ENCODE data around the gene TPP1.

TPP1 gene

DNA sequence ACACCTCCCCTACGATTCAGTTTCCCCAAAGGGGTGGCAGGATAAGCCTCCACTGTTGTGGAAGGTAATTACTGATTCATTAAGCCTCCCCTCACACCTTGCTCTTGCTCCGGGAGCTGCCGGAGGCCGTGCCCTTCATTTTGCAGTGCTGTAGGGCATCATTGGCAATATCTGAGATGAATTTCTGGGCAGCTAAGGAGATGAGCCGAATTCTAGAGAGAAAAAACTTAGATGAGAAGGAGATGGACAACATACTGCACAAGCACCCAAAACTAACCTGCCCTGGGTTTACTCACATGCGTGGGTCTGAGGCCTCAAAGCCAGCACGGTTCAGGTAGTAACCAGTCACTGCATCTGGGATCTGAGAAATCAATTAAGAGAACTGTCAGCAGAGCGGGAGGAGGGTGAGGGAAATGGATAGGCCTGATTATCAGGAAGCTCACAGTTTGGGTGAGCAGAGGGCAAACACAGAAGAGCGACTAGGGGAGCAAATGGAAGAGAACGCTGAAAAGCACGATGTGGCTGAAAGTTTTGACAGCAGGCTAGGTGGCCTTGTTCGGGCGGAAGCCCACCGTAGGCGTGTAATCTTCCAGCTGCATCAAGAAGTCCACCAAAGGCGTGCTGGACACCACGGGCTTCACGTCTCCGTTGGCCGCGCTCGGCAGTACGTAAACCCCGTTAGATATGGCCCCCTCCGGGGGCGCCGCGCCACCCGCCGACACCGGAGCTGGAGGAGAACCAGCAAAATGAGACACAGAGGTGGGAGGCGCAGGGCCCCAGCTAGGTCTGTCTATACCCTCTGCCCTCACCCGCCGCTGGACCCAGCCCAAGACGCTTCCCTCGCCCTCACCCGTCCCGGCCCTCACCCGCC is 7.9 kb downstream of the TPP1 start:
- DNase-seq, result no peak

DNA sequence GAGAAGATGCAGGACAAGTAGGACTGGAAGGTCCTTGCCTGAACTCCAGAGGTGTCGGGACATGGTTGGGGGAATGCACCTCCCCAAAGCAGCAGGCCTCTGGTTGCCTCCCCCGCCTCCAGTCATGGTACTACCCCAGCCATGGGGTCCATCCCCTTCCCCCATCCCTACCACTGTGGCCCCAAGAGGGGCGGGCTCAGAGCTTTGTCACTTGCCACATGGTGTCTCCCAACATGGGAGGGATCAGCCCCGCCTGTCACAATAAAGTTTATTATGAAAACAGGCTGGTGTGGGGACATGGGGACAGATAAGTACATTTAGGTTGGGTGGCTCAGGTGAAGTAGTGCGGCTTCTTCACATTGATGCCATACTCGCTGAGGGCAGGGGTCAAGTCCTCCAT is 8.6 kb downstream of the TPP1 start:
- no peak for DNase-seq

GRCh38 chr11:6609502-6610015 is 9.7 kb downstream of the TPP1 start:
- DNase-seq, result no peak

DNA sequence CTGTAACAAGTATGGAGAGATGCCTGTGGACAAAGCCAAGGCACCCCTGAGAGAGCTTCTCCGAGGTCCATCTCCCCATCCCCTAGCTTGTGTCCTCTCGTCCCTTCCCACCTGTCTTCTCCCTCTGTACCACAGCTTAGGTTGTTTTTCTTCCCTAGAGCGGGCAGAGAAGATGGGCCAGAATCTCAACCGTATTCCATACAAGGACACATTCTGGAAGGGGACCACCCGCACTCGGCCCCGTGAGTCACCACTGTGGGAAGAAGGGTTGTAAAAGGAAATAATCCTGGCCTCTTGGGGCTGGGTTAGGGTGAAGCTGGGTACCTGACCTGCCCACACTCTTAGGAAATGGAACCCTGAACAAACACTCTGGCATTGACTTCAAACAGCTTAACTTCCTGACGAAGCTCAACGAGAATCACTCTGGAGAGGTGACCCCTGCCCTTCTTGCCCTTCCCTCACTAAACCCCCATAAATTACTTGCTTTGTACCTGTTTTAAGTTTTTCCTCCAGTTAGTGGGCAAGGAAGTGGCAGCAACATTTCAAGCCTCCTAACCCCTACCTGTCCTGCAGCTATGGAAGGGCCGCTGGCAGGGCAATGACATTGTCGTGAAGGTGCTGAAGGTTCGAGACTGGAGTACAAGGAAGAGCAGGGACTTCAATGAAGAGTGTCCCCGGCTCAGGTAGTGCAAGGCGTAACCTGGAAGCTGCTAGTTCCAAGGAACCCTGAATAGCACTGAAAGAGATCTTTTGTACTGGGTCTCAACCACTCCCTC is 10.3 kb downstream of the TPP1 start:
- DNase-seq, result no peak

DNA sequence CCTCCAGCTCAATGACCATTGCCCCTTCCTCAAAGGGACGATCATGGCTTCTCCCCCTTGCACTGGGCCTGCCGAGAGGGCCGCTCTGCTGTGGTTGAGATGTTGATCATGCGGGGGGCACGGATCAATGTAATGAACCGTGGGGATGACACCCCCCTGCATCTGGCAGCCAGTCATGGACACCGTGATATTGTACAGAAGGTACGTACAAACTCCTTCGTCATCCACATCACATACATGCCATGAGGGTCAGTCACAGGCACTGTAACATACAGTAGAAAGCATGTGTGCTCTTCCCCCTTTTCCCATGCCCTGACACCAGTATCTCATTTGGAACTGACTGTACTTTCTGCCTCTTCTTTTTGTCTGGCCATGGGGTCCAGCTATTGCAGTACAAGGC is 11.2 kb downstream of the TPP1 start:
- DNase-seq, result no peak

DNA sequence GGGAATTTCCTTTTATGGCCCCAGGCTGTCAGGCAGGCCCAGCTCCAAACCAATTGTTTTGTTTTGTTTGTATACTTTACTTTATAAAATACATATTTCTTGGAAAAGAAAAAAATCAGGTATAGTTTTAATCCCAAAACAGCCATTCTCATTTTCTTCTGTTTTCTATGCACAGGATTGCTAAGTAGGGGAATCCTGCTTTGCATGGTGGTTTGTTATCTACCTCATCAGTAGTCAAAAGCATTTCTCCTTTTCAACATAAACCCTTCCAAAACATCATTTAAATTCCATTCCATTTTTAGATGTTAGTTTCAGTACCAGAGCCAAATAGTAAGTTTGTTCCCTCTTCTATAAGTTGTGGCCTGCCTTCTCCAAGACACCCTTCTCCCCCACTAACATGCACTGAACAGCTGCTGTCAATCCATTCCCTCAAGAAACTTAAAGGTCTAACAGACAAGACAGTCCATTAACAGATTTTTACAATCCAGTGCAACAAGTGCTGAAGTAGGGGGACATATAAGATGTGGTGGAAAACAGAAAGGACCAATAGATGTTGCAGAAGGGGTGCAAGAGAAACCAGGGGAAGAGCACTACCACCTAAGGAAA is 11.9 kb downstream of the TPP1 start:
- no peak for DNase-seq

GRCh38 chr11:6606471-6607189 is 12.6 kb downstream of the TPP1 start:
- DNase-seq, result peak in 1 of 2 experiments; percentile 46

GRCh38 chr11:6604790-6605189 is 14.4 kb downstream of the TPP1 start:
- DNase-seq, result no peak

- DNase-seq, result no peak
Observed at GRCh38 chr11:6604081-6604626, 15.1 kb downstream of the TPP1 start.

- peak; percentile 67 to 88 for DNase-seq
Observed at GRCh38 chr11:6603287-6604080, 15.7 kb downstream of the TPP1 start, which contains the start of the genes ILK and RRP8. Gene ILK (plus strand): TSS chr11:6603774. CDS start chr11:6604272, 498 bp downstream. Gene RRP8 (minus strand): TSS chr11:6603616. CDS start chr11:6603502, 114 bp downstream.

DNA sequence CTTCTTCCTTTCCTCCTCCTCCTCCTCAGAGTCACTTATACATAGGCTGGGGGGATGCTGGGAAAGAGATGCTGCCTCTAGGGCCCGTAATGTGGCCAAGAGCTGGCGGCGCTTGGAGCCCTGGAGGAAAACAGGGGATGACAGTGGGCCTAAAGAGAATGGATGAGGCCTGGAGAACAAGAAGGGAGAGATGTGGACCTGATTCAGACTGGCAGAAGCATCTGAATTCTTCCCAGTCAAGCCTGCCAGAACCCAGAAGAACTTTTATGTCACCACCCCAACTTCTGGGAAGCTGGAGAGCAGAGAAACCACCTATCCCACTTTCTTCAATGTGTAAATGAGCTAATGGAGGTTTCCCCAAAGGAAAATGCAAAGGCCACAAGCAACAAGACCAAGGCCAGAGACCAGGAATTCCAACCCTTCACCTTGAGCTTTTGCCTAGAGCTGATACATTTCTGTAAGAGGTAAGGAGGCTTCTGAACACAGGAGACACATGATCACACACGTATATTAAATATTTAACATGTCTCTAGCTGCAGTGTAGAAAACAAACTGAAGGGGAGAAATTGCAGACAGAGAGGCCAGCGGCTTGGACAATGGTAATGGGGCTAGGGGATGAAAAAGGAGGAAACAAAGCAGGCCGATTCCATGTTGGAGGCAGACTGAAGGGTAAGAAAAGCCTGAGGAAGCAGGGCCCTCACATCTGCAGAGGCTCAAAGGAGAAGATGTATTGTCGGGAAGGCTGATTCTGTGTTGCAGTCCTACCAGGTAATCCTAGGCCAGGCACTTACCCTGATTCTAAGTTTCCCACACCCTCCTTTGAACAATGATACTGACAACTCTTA is 16.9 kb downstream of the TPP1 start:
- no peak for DNase-seq

GRCh38 chr11:6601041-6601461 is 18.2 kb downstream of the TPP1 start:
- DNase-seq, result no peak

- DNase-seq, result no peak
Observed at GRCh38 chr11:6599881-6600390, 19.3 kb downstream of the TPP1 start.

DNA sequence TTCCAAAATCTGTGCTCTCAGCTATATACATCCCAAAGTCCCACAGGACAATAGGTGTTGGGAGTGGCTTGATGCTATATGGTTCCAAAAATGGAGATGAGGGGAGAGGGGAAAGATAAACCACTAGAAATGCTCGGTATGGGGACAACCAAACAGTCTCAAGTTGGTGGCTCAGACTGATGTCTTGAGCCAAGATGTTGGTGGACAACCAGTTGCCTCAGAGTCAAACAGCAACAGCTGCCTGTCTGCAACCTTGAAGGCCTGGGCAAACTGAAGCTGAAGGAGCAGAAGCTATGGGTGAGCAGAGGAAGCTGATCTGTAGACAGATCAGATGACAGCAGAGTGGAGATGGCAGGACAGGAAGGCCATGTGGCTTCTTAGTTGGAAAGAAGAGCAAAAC is 19.8 kb downstream of the TPP1 start:
- no peak for DNase-seq

DNA sequence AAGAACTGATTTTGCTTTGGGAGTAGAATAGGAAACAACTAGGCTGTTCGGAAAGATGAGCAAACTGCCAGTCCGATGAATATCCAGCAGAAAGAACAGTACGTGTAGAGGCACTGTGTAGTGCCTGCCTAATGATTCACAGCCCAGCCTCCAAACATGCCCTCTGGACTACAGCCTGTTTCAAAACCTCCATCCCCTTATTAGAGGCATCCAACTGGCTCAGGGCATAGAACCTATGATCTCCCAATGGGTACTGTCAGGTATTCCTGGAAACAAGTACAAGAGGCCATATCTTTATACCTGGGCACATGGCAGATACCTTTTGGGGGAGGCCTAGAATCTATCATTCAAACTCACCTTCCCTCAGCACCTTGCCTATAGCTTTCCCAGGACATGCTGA is 20.7 kb downstream of the TPP1 start:
- no peak for DNase-seq

DNA sequence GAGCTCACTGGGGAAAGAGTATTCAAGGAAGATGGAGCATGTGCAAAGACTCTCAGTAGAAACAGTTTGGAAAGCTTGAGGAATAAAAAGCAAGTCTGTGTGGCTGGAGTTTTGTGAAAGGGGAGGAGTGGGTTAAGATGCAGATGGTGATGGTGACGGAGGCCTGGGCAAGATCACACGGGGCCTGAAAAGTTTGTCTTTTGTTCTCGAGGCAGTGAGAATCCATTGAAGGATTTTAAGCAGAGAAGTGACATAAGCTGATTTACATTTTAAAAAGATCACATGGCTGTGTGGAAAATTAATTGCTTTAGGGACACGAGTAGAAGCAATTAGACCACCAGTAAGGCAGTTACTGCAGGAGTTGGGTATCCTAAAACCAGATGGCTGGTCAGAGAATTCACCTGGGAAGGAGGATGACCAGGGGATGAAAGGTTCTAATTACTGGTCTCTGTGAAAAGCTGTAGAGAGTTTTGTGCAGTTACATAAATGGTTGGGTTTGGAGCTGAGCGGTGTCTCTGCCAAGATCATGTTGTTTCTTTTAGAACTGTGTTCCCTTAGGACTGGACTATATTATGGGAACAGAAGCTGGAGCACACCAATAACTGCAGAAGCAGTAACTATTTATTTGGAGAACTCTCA is 22.9 kb downstream of the TPP1 start:
- no peak for DNase-seq

DNA sequence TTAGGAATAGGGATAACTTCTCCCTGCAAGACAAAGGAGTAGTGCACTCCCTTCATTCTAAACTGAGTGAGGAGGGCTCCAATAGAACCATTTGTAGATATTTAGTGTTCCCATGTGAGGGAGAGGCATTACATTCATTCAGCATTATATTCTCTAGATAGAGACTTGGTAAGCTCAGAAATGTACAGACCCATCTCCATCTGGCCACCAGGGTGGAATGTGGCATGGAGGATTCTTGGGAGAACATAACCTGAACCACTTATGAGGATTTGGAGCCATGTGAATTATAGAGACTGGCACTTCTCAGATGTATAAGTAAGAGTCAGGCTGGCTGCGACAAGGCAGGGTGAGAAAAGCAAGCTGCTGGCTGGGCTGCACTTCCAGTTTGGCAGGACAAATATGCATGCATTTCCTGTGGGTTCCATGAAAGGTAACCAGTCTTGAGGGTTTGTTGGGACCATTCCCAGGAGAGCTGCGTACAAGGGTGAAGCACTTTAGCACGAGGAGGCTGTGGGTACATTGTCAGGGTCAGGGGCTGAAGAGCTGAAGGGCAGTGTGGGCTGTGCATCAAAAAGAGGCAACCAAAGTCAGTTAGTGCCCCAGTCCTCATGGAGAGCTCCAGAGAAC is 25.0 kb downstream of the TPP1 start:
- no peak for DNase-seq

GRCh38 chr11:6588018-6588417 is 31.2 kb downstream of the TPP1 start:
- no peak for DNase-seq

- peak; percentile 61 to 81 for DNase-seq
Observed at GRCh38 chr11:6587360-6587953, 31.8 kb downstream of the TPP1 start.

Data from NCI-H446 (cell line).